PC-9 (cell line): ENCODE data around the gene FOXP1.

Experiments
- EZH2 ChIP-seq: fragments of 200-600 bp; sonication (generic); IDR thresholded peaks from 2 replicates; pipeline ENCODE4 v1.8.0; 2017; ENCODE audit warnings: antibody characterized with exemption, low read depth
- TF ChIP-seq, protein P1 (sequence below): fragments of 200-600 bp; sonication (generic); conservative IDR thresholded peaks from 2 replicates; pipeline ENCODE4 v1.6.1; 2017; ENCODE audit warnings: mixed run types, antibody characterized with exemption, mild to moderate bottlenecking, moderate library complexity

DNA sequence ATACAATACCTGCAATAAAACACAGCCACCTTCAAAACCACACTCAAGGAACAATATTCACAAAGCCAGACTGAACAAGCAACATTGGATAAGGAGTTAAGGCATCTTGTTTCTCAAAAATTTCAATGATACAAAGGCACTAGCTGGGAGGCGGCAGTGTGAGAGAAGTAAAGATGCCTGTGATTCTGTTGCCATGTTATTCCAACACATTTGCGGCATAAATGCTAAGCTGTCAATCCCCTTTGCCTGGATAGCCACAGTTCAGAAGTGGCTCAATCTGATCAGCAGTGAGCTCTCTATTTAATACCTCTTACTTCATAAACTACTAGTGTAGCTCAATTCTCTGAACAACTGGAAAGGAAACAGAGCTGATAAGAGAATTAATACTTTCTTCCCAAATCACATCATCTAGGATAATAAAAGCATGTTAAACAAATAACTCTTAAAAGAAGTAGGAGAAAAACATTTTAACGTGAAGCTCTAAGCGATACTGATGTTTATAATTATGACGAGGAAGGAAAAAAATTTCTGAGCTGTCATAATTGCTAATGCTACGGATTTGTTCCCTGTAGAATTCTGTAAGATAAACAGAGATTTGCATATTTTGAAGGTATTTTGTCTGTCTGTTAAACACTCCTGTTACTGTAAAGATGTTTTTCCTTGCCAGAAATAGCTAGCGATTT, 358.4 kb downstream of the FOXP1 start:
- TF ChIP-seq, protein P1, sequence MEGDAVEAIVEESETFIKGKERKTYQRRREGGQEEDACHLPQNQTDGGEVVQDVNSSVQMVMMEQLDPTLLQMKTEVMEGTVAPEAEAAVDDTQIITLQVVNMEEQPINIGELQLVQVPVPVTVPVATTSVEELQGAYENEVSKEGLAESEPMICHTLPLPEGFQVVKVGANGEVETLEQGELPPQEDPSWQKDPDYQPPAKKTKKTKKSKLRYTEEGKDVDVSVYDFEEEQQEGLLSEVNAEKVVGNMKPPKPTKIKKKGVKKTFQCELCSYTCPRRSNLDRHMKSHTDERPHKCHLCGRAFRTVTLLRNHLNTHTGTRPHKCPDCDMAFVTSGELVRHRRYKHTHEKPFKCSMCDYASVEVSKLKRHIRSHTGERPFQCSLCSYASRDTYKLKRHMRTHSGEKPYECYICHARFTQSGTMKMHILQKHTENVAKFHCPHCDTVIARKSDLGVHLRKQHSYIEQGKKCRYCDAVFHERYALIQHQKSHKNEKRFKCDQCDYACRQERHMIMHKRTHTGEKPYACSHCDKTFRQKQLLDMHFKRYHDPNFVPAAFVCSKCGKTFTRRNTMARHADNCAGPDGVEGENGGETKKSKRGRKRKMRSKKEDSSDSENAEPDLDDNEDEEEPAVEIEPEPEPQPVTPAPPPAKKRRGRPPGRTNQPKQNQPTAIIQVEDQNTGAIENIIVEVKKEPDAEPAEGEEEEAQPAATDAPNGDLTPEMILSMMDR = no peak
- TF ChIP-seq EZH2 = no peak
